Ramos (cell line): Measurements from ENCODE around the gene STX10.

Source experiments
- in situ Hi-C: fragments of 300-500 bp; cut with MboI; formaldehyde crosslinking; loops from one replicate; pipeline ENCODE4 v1.14.3; 2022; ENCODE audit warnings: low sequenced_read_pairs; ENCODE audit not compliant: unreplicated experiment

The STX10 gene

GRCh38 chr19:13102666-13103580 is 47.3 kb downstream of the STX10 start, which contains the start of gene LYL1:
Gene LYL1 (minus strand): TSS chr19:13102858. CDS start chr19:13101171, 1,687 bp downstream.
- in situ Hi-C loops, result no loop called here

GRCh38 chr19:13102416-13102665 is 47.8 kb downstream of the STX10 start:
- in situ Hi-C loops, result no loop called here

GRCh38 chr19:13101590-13102415 is 48.4 kb downstream of the STX10 start:
- in situ Hi-C loops, result no loop called here

- in situ Hi-C loops, result no loop called here
Measured at GRCh38 chr19:13100841-13101589, 49.2 kb downstream of the STX10 start.

GRCh38 chr19:13100031-13100588 is 50.1 kb downstream of the STX10 start:
- in situ Hi-C loops, result no loop called here

GRCh38 chr19:13099073-13099999 is 50.8 kb downstream of the STX10 start:
- in situ Hi-C loops, result no loop called here

GRCh38 chr19:13098277-13099072 is 51.7 kb downstream of the STX10 start:
- in situ Hi-C loops, result no loop called here

GRCh38 chr19:13097463-13098258 is 52.5 kb downstream of the STX10 start:
- in situ Hi-C loops, result no loop called here

GRCh38 chr19:13097033-13097462 is 53.1 kb downstream of the STX10 start:
- in situ Hi-C loops, result no loop called here

- in situ Hi-C loops, result no loop called here
Measured at GRCh38 chr19:13095934-13096927, 53.9 kb downstream of the STX10 start.

- in situ Hi-C loops, result no loop called here
Measured at GRCh38 chr19:13095393-13095784, 54.8 kb downstream of the STX10 start.

- in situ Hi-C loops, result loop anchor here (5.0 kb wide), 1 partner anchor 113 kb away; no protein-coding TSS in a partner anchor
Measured at GRCh38 chr19:13094771-13095392, 55.3 kb downstream of the STX10 start.

- in situ Hi-C loops, result loop anchor here (5.0 kb wide), 1 partner anchor 112 kb away; no protein-coding TSS in a partner anchor
Measured at GRCh38 chr19:13094106-13094504, 56.1 kb downstream of the STX10 start.
